Mesothelial cell of epicardium (in vitro differentiated cells): ENCODE results near the gene MAST4. TPM values are rescaled to one million over a fixed set of nuclear protein-coding genes. Genes with fewer than 3 reads are reported as not detected.
A peak's percentile ranks its signal among the peaks of the same experiment; 100 is the strongest.
"Not testable (repeated sequence)": the region's sequence is repeated elsewhere in the genome, so short reads cannot be mapped to it uniquely, and the experiment has no call there.

Experiments used
- DNase-seq, 2 experiments: peaks; one replicate each; pipeline ENCODE4 v3.0.0; 2021; ENCODE audit warnings: low spot score in 2 of 2; ENCODE audit not compliant: unreplicated experiment in 2 of 2
- H3K27ac Mint-ChIP-seq: 2 replicates; pipeline ENCODE4 v1.8.0; 2021; ENCODE audit warnings: mixed read lengths
- H3K27me3 Mint-ChIP-seq: 2 replicates; pipeline ENCODE4 v1.8.0; 2021; ENCODE audit warnings: low read depth, mixed read lengths
- H3K36me3 Mint-ChIP-seq: 2 replicates; pipeline ENCODE4 v1.8.0; 2021; ENCODE audit warnings: mixed read lengths
- H3K4me1 Mint-ChIP-seq: 2 replicates; pipeline ENCODE4 v1.8.0; 2021; ENCODE audit warnings: mixed read lengths
- H3K4me3 Mint-ChIP-seq: 2 replicates; pipeline ENCODE4 v1.8.0; 2021; ENCODE audit warnings: mild to moderate bottlenecking, moderate library complexity, mixed read lengths
- H3K9me3 Mint-ChIP-seq: 2 replicates; pipeline ENCODE4 v1.8.0; 2021; ENCODE audit warnings: mixed read lengths
- total RNA-seq: library from RNA; stranded (reverse); gene quantifications from 3 replicates; pipeline ENCODE4 v1.2.1, GENCODE V29; 2021
- TF ChIP-seq, protein P1 (sequence below): fragments of 200-600 bp; sonication (generic); IDR thresholded peaks from one replicate; pipeline ENCODE4 v1.5.0; 2021; ENCODE audit warnings: antibody characterized with exemption; ENCODE audit not compliant: unreplicated experiment

MAST4 gene
- total RNA-seq, 1 donor from 2014 or later: 29.8 TPM

DNA sequence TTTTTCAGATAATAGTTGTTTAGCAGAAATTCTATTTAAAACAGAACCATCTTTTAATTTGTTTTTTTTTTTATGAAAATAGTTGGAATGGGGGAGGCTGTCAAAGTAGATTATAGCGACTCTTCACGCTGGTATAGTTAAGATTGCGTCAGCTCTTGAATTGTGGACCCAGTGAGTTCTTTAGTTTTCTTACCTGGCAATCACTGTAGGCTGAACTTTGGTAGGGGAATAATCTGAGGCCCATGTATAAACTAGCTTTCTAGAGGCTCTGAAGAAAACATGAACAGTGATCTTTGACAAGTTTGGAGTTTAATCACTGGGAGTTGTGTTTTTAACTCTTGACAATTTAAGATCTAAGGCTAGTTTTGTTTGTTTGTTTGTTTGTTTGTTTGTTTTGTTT lies 519.6 kb downstream of the MAST4 start:
- TF ChIP-seq, protein P1, sequence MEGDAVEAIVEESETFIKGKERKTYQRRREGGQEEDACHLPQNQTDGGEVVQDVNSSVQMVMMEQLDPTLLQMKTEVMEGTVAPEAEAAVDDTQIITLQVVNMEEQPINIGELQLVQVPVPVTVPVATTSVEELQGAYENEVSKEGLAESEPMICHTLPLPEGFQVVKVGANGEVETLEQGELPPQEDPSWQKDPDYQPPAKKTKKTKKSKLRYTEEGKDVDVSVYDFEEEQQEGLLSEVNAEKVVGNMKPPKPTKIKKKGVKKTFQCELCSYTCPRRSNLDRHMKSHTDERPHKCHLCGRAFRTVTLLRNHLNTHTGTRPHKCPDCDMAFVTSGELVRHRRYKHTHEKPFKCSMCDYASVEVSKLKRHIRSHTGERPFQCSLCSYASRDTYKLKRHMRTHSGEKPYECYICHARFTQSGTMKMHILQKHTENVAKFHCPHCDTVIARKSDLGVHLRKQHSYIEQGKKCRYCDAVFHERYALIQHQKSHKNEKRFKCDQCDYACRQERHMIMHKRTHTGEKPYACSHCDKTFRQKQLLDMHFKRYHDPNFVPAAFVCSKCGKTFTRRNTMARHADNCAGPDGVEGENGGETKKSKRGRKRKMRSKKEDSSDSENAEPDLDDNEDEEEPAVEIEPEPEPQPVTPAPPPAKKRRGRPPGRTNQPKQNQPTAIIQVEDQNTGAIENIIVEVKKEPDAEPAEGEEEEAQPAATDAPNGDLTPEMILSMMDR: no peak
- Mint-ChIP-seq H3K4me1 (peaks cover 11% of the 10 kb centered on the region), H3K4me3 (no peak overlapping the region), H3K27me3 (no peaks in the 10 kb centered on the region), H3K36me3 (peaks cover 14% of the 10 kb centered on the region), H3K27ac (no peak overlapping the region), H3K9me3 (no peaks in the 10 kb centered on the region)
- DNase-seq: no peak

DNA sequence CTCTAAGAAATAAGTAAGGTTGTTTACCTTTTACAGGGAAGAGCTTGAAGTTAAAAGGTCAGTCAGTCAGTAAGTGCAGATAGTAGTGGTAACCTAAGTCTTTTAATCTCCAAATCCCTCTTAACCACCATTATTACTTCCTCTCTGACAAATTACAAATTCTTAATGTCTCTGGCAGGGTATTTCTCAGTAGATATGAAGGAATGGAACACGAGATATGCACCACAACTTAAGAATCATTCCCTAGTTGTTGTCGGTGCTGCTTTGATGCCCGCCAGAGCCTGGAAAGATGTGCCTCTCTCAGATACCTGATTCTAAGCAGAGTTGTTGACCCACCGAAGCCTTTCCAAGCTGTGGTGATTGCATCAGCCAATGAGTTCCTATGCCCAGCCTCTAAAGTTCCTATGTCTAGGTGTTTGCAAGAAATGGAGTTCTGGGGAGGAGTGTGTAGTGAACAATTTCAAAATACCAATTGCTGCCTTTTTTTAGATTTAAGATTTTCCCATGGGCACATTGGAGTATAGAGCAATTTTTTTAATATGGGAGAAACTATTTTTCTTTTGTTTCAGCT lies 521.9 kb downstream of the MAST4 start:
- TF ChIP-seq, protein P1: no peak
- Mint-ChIP-seq H3K4me1 (peaks cover 11% of the 10 kb centered on the region), H3K4me3 (no peak overlapping the region), H3K36me3 (peaks cover 14% of the 10 kb centered on the region), H3K9me3 (no peaks in the 10 kb centered on the region), H3K27me3 (no peaks in the 10 kb centered on the region), H3K27ac (peak overlapping the region; percentile 34)
- DNase-seq: no peak

DNA sequence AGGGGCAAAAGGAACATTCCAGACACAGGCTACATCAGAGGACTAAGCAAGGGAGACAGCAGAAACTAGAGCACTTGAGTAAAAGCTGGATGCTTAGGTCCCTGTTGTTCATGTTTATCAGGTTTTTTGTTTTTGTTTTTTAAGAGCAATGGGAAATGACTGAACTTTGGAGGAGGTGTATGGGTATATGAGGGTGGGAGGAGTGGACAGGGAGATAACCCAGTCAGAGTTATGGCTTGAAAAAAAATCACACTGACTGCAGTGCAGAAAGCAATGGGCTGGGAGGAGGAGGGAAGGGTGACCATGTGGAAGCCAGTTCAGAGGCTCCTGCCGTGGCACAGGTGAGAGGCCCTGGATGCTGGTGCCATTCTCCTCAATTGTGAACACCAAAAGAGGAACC lies 522.8 kb downstream of the MAST4 start:
- Mint-ChIP-seq H3K36me3 (peaks cover 12% of the 10 kb centered on the region), H3K27me3 (no peaks in the 10 kb centered on the region), H3K27ac (no peak overlapping the region), H3K9me3 (no peaks in the 10 kb centered on the region), H3K4me1 (peaks cover 11% of the 10 kb centered on the region), H3K4me3 (no peak overlapping the region)
- no peak for DNase-seq
- TF ChIP-seq, protein P1: no peak

DNA sequence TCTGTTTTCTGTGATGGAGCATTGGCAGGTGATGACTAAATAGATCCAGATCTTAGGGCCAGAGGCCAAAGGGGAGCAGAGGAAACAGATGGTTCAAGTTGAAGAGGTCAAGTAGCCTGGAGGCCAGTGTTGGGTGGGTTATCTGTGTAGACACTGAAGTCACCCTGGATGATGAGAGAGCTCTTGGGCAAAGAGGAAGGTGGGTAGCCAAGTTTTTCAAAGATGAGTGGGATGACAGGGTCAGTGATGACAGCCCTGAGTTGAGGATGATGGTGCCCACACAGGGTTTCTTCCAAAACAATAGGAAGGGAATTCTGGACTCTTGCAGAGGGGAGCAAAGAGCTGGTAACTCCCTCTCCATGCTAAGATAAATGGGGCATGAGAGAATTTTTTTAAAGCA lies 523.8 kb downstream of the MAST4 start:
- Mint-ChIP-seq H3K4me3 (no peak overlapping the region), H3K9me3 (no peaks in the 10 kb centered on the region), H3K27me3 (no peaks in the 10 kb centered on the region), H3K27ac (no peak overlapping the region), H3K36me3 (peaks cover 14% of the 10 kb centered on the region), H3K4me1 (peaks cover 11% of the 10 kb centered on the region)
- DNase-seq: no peak
- TF ChIP-seq, protein P1: no peak

GRCh38 chr5:67123819-67124218 lies 527.6 kb downstream of the MAST4 start:
- Mint-ChIP-seq H3K9me3 (peaks cover 18% of the 10 kb centered on the region), H3K27me3 (no peaks in the 10 kb centered on the region), H3K27ac (no peak overlapping the region), H3K4me3 (no peak overlapping the region), H3K36me3 (peaks cover 32% of the 10 kb centered on the region), H3K4me1 (peaks cover 3% of the 10 kb centered on the region)
- TF ChIP-seq, protein P1: no peak
- no peak for DNase-seq

DNA sequence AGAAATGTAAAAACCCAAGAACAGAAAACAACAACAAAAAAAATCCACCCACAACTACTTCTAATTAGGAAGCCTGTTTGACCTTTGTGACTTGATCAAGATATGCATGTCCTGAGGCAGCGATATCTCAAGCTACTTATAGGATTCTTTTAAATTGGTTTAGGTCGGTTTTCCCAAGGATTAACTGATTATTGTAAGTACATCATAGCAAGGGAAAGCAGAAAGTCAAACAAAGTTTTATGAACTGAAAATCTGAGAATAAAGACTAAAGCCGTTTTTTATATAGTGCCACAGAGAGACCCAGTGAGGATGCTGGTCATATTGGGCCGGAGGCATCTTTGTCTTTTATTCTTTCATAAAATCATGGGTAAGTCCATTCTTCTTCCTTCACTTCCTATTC lies 528.4 kb downstream of the MAST4 start:
- DNase-seq: no peak
- Mint-ChIP-seq H3K4me1 (no peaks in the 10 kb centered on the region), H3K9me3 (peaks cover 18% of the 10 kb centered on the region), H3K36me3 (peaks cover 28% of the 10 kb centered on the region), H3K27ac (no peak overlapping the region), H3K27me3 (no peaks in the 10 kb centered on the region), H3K4me3 (no peak overlapping the region)
- TF ChIP-seq, protein P1: no peak

GRCh38 chr5:67127347-67127895 lies 531.2 kb downstream of the MAST4 start:
- H3K4me1 Mint-ChIP-seq: not testable (repeated sequence)

More at GRCh38 chr5:67127347-67127895, 531.2 kb downstream of the MAST4 start:
- H3K36me3 Mint-ChIP-seq: peaks cover 22% of the 10 kb centered on the region
- DNase-seq, H3K27ac Mint-ChIP-seq, H3K4me3 Mint-ChIP-seq, H3K27me3 Mint-ChIP-seq: not testable (repeated sequence)
- H3K9me3 Mint-ChIP-seq: peaks cover 18% of the 10 kb centered on the region
